IMR-90 (cell line): ENCODE results near the gene PTPRU. TPM values are rescaled to one million over a fixed set of nuclear protein-coding genes. Genes with fewer than 3 reads are reported as not detected.

Source experiments
- ATAC-seq: fragments of 200-7000 bp; cut with Tn5 transposase; 2 replicates; pipeline ENCODE4 v1.9.1; 2020; ENCODE audit warnings: low read depth, mild to moderate bottlenecking, moderate library complexity
- BruUV-seq: library from RNA; stranded (reverse); fragments of 400-500 nt; replicated peaks from 2 replicates; lab custom pipeline; 2021; lab: Mats Ljungman, UMichigan
- CTCF ChIA-PET: fragments of 300-600 bp; formaldehyde crosslinking; extraction: SDS; loops from one replicate; lab custom pipeline; 2021; ENCODE audit warnings: antibody characterized with exemption; lab: Yijun Ruan, JAX
- POLR2A ChIA-PET: fragments of 300-600 bp; sonication (Branson Sonifier 250); formaldehyde crosslinking; loops from one replicate; lab custom pipeline; 2022; ENCODE audit warnings: antibody characterized with exemption; ENCODE audit not compliant: unreplicated experiment; lab: Charles Lee
- DNase-seq: peaks from one replicate; pipeline ENCODE4 v3.0.0; 2013
- H2AFZ ChIP-seq: replicated peaks from 2 replicates; pipeline ENCODE3; 2013; ENCODE audit warnings: low read length, mild to moderate bottlenecking; ENCODE audit not compliant: poor library complexity
- H2AK5ac ChIP-seq: 2 replicates; pipeline ENCODE4 v1.6.1; 2013; ENCODE audit warnings: low read depth, low read length, inconsistent platforms
- H2AK9ac ChIP-seq: replicated peaks from 2 replicates; pipeline ENCODE3; 2013; ENCODE audit warnings: mild to moderate bottlenecking, low read depth, low read length, moderate library complexity; ENCODE audit not compliant: poor library complexity
- H2BK120ac ChIP-seq: 2 replicates; pipeline ENCODE4 v1.6.1; 2013; ENCODE audit warnings: low read depth, low read length, inconsistent platforms
- H2BK15ac ChIP-seq: 3 replicates; pipeline ENCODE4 v1.6.1; 2013; ENCODE audit warnings: low read depth, low read length, inconsistent platforms
- H2BK20ac ChIP-seq: 2 replicates; pipeline ENCODE4 v1.6.1; 2013; ENCODE audit warnings: low read depth, mild to moderate bottlenecking, inconsistent platforms, low read length, moderate library complexity
- H2BK5ac ChIP-seq: 2 replicates; pipeline ENCODE4 v1.6.1; 2013; ENCODE audit warnings: mild to moderate bottlenecking, low read depth, low read length, inconsistent platforms; ENCODE audit not compliant: poor library complexity, severe bottlenecking
- H3K14ac ChIP-seq: replicated peaks from 2 replicates; pipeline ENCODE4 v1.6.1; 2013; ENCODE audit warnings: low read depth, low read length, inconsistent platforms
- H3K18ac ChIP-seq: 2 replicates; pipeline ENCODE4 v1.6.1; 2013; ENCODE audit warnings: low read depth, low read length, control low read depth
- H3K23ac ChIP-seq: 2 replicates; pipeline ENCODE4 v1.6.1; 2013; ENCODE audit warnings: low read depth, low read length, inconsistent platforms
- H3K27ac ChIP-seq: 2 replicates; pipeline ENCODE4 v1.5.1; 2013; ENCODE audit warnings: mild to moderate bottlenecking, control low read depth, low read length; ENCODE audit not compliant: insufficient read depth
- H3K27me3 ChIP-seq: 2 replicates; pipeline ENCODE4 v1.6.1; 2013; ENCODE audit warnings: low read length; ENCODE audit not compliant: control insufficient read depth, insufficient read depth
- H3K36me3 ChIP-seq: 2 replicates; pipeline ENCODE4 v1.6.1; 2013; ENCODE audit warnings: low read length, mixed read lengths; ENCODE audit not compliant: control insufficient read depth, insufficient read depth
- H3K4ac ChIP-seq: 2 replicates; pipeline ENCODE4 v1.6.1; 2013; ENCODE audit warnings: low read depth, low read length, inconsistent platforms
- H3K4me1 ChIP-seq: 2 replicates; pipeline ENCODE4 v1.6.1; 2013; ENCODE audit warnings: low read length, mixed read lengths; ENCODE audit not compliant: control insufficient read depth, insufficient read depth
- H3K4me2 ChIP-seq: 2 replicates; pipeline ENCODE4 v1.6.1; 2013; ENCODE audit warnings: low read depth, mild to moderate bottlenecking, control low read depth, low read length, moderate library complexity
- H3K4me3 ChIP-seq: 2 replicates; pipeline ENCODE4 v1.5.1; 2013; ENCODE audit warnings: low read depth, mild to moderate bottlenecking, control low read depth, low read length, moderate library complexity; ENCODE audit not compliant: insufficient read depth
- H3K56ac ChIP-seq: 2 replicates; pipeline ENCODE4 v1.6.1; 2013; ENCODE audit warnings: low read length, inconsistent platforms; ENCODE audit not compliant: insufficient read depth; ENCODE audit errors: extremely low read depth
- H3K79me1 ChIP-seq, 2 experiments: 2 replicates each; pipeline ENCODE4 v1.6.1; 2013; ENCODE audit warnings: low read length in 2 of 2, inconsistent platforms in 1 of 2, low read depth in 1 of 2
- H3K9ac ChIP-seq: 2 replicates; pipeline ENCODE4 v1.6.1; 2013; ENCODE audit warnings: low read depth, low read length, control low read depth
- H3K9me1 ChIP-seq: 2 replicates; pipeline ENCODE4 v1.6.1; 2013; ENCODE audit warnings: low read length, inconsistent platforms; ENCODE audit not compliant: insufficient read depth
- H3K9me3 ChIP-seq: 2 replicates; pipeline ENCODE4 v1.6.1; 2013; ENCODE audit warnings: low read length; ENCODE audit not compliant: control insufficient read depth, insufficient read depth
- H4K20me1 ChIP-seq: 2 replicates; pipeline ENCODE4 v1.6.1; 2013; ENCODE audit warnings: low read length, inconsistent platforms; ENCODE audit not compliant: insufficient read depth
- H4K5ac ChIP-seq: 2 replicates; pipeline ENCODE4 v1.6.1; 2013; ENCODE audit warnings: mild to moderate bottlenecking, low read depth, low read length, control low read depth
- H4K8ac ChIP-seq, 2 experiments: 2 replicates each; pipeline ENCODE4 v1.6.1; 2013; ENCODE audit warnings: low read depth in 2 of 2, low read length in 2 of 2, control low read depth in 1 of 2, inconsistent platforms in 1 of 2
- H4K91ac ChIP-seq: 2 replicates; pipeline ENCODE4 v1.6.1; 2013; ENCODE audit warnings: low read depth, low read length, inconsistent platforms; ENCODE audit not compliant: insufficient read depth
- CEBPB ChIP-seq: IDR thresholded peaks from 2 replicates; pipeline ENCODE4 v1.6.1; 2012; ENCODE audit warnings: low read depth, low read length, improper control_type of control experiment
- CHD1 ChIP-seq: IDR thresholded peaks from 2 replicates; pipeline ENCODE4 v1.6.1; 2012; ENCODE audit warnings: low read depth, low read length, improper control_type of control experiment
- MAFK ChIP-seq: IDR thresholded peaks from 2 replicates; pipeline ENCODE4 v1.6.1; 2012; ENCODE audit warnings: low read depth, low read length, improper control_type of control experiment
- MAZ ChIP-seq: IDR thresholded peaks from 2 replicates; pipeline ENCODE4 v1.6.1; 2012; ENCODE audit warnings: low read depth, mild to moderate bottlenecking, low read length, improper control_type of control experiment, moderate library complexity, borderline replicate concordance
- NFE2L2 ChIP-seq: fragments of 150-350 bp; IDR thresholded peaks from 2 replicates; pipeline ENCODE4 v1.6.1; 2016; ENCODE audit warnings: low read depth, mild to moderate bottlenecking, low read length
- RAD21 ChIP-seq: IDR thresholded peaks from 2 replicates; pipeline ENCODE4 v1.6.1; 2012; ENCODE audit warnings: low read length, improper control_type of control experiment
- RCOR1 ChIP-seq: IDR thresholded peaks from 2 replicates; pipeline ENCODE4 v1.6.1; 2012; ENCODE audit warnings: mild to moderate bottlenecking, low read length, improper control_type of control experiment; ENCODE audit not compliant: insufficient replicate concordance
- SMC3 ChIP-seq: fragments of 150-350 bp; IDR thresholded peaks from 2 replicates; pipeline ENCODE4 v1.6.1; 2016; ENCODE audit warnings: low read depth, mild to moderate bottlenecking, antibody characterized with exemption, low read length, moderate library complexity
- WGBS, 2 experiments: methylation state at CpG; one replicate each; pipeline versions ENCODE4 v1.1.5 to v1.1.7; 2013; ENCODE audit warnings: missing lambda C conversion rate in 2 of 2; ENCODE audit not compliant: insufficient read length in 1 of 2; ENCODE audit errors: extremely low coverage in 2 of 2; 5-methylcytosine and 5-hydroxymethylcytosine counted together
- dilution Hi-C: fragments of 300-500 bp; cut with HindIII; formaldehyde crosslinking; loops from one replicate; pipeline ENCODE4 v1.14.3; 2018; ENCODE audit warnings: low sequenced_read_pairs; ENCODE audit not compliant: unreplicated experiment
- in situ Hi-C: fragments of 300-500 bp; cut with MboI; formaldehyde crosslinking; loops from 3 replicates; pipeline ENCODE4 v1.14.3; 2019; ENCODE audit warnings: low sequenced_read_pairs, inconsistent platforms, mixed read lengths
- intact Hi-C: fragments of 100-400 bp; cut with micrococcal nuclease; formaldehyde crosslinking; loops from 2 replicates; pipeline ENCODE4 v1.10.0; 2022
- polyA plus RNA-seq, 3 experiments: library from polyadenylated mRNA; depleted of rRNA; stranded (reverse); fragments of >200 nt; gene quantifications; 2 replicates each; pipeline ENCODE4 v1.2.3, GENCODE V29; 2012; ENCODE audit warnings: low replicate concordance in 1 of 3
- total RNA-seq: library from RNA; depleted of rRNA; stranded (reverse); fragments of >200 nt; gene quantifications from 2 replicates; pipeline ENCODE4 v1.2.3, GENCODE V29; 2012

The PTPRU gene
- total and polyA plus RNA-seq, 2 of the 4 experiments (the other 2 are of a cell fraction), result 7.0 to 10.7 TPM

DNA sequence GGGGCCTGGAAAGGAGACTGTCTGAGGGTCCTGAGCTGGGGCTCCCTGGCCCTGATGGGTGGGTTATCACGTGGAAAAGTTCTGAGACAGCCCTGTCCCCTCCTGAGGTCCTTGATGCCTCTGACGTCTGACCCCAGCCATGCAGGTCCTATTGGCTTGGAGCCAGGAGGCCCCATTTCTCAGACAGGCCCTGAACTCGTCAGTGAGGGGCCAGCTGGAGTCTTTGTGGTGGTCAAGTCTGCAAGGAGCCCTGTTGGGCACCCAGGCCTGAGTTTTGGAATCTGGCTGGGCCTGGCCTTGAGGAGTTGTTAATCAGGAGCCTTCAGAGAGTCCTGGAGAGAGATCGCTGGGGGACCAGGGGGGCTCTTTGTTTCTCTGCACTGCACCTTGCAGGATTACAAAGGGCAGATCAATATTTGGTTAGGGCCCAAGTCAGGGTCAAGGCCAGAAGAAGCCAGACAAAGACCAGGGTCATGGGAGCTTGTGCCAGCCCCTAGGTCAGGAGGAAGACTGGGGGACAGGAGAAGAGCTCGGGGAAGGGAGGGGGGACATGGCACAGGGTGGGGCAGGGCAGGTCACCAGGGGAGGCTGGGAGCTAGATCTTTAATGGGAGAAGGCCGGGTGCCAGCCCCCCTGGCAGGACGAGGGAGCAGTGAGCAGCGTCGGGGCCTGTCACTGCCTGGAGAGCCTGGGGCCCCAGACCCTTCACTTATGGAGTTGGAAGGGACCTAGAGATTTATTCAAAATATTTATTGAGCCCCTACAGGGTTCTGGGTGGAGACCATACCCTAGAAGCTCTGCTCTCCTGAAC, 83.2 kb downstream of the PTPRU start:
- Histone ChIP-seq H4K20me1 (no peaks in the 10 kb centered on the region), H2BK20ac (no peak overlapping the region), H2AFZ (no peak overlapping the region), H3K4me3 (no peak overlapping the region), H4K5ac (no peak overlapping the region), H3K27ac (no peak overlapping the region), H3K4me1 (no peaks in the 10 kb centered on the region), H2AK5ac (no peak overlapping the region), H2BK120ac (no peak overlapping the region), H4K91ac (no peak overlapping the region), H3K79me1 (no peaks in the 10 kb centered on the region), H2BK15ac (no peak overlapping the region), H3K36me3 (peaks cover 9% of the 10 kb centered on the region; the same call in 1 of the 2 replicates), H3K14ac (no peak overlapping the region), H3K9me1 (no peaks in the 10 kb centered on the region), H2BK5ac (no peak overlapping the region), H3K4me2 (no peak overlapping the region), H3K27me3 (no peaks in the 10 kb centered on the region), H3K23ac (no peak overlapping the region), H3K18ac (no peak overlapping the region), H2AK9ac (no peak overlapping the region), H4K8ac (no peak overlapping the region), H3K4ac (no peak overlapping the region), H3K56ac (no peak overlapping the region), H3K9me3 (no peaks in the 10 kb centered on the region), H3K9ac (no peak overlapping the region)
- WGBS, 2 experiments, result no CpG with 5 or more reads among the region's 9 CpGs
- ATAC-seq (no peak), DNase-seq (no peak)
- ChIA-PET POLR2A (no interaction called here), CTCF (no interaction called here)
- no peak for TF ChIP-seq MAZ
- TF ChIP-seq NFE2L2, result no peak
- TF ChIP-seq SMC3, result no peak
- TF ChIP-seq CEBPB, result no peak
- TF ChIP-seq CHD1, result no peak
- TF ChIP-seq RCOR1, result no peak
- no peak for TF ChIP-seq MAFK
- no peak for TF ChIP-seq RAD21
- dilution Hi-C loops, result no loop called here
- in situ Hi-C loops, result no loop called here
- no TSS peak for BruUV-seq
- intact Hi-C loops, result no loop called here
